ENCODE measurements around the gene ING3.
A peak's percentile ranks its signal among the peaks of the same experiment; 100 is the strongest.

Gene ING3

DNA sequence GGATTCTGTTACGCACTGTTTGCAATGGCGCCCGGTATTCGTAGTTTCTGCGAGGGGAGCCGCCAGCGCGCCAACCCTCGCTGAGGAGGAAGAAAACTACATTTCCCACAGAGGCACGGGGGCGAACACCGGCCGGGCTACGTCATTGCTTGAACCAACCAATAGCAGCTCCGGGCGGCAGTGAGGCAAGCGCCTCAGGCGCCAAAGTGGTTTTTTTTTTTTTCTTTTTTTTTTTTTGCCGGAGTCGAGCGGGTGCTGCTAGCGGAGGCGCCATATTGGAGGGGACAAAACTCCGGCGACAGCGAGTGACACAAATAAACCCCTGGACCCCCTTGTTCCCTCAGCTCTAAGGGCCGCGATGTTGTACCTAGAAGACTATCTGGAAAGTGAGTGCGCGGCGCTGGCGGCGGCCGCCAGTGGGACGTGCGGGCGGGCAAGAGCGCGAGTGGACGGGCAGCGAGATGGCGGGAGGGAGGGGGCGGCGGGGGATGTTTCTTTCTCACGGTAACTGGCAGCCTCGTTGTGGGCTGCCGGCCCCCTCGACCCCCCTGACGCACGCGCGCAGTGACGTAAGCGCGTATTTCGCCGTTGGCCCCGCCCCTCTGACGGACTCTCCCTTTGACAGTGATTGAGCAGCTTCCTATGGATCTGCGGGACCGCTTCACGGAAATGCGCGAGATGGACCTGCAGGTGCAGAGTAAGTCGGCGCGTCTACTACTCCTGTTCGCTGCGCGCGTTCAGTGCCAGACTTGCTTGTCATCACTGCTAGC is at the start of gene ING3:
TSS of gene ING3 (plus strand) at position 239 of the 770 bp plus-strand sequence. CDS start at position 359, 120 bp downstream.
- peak within 1 kb of the TSS; percentile 92 to 95 for H3K4me3 ChIP-seq (ENCODE audit: low read length in 2 of 2)
- peaks cover 4 to 6% of the 10 kb centered on the region in 2 donors for H3K36me3 ChIP-seq (ENCODE audit: control insufficient read depth in 2 of 2, insufficient read depth in 2 of 2, low read length in 2 of 2)
- peak within 1 kb of the TSS; percentile 91 for H3K27ac ChIP-seq (ENCODE audit: low read length)
- peaks cover 5% of the 10 kb centered on the region for H3K4me1 ChIP-seq (ENCODE audit: control insufficient read depth, insufficient read depth, low read length)
- H3K9ac ChIP-seq (ENCODE audit: low read length in 2 of 2), result peak within 1 kb of the TSS; percentile 68 to 84
- H3K27me3 ChIP-seq (ENCODE audit: control insufficient read depth in 1 of 2, insufficient read depth in 2 of 2, low read length in 2 of 2), result no peaks in the 10 kb centered on the region
- no peaks in the 10 kb centered on the region for H3K9me3 ChIP-seq (ENCODE audit: control insufficient read depth in 2 of 2, low read length in 2 of 2)

DNA sequence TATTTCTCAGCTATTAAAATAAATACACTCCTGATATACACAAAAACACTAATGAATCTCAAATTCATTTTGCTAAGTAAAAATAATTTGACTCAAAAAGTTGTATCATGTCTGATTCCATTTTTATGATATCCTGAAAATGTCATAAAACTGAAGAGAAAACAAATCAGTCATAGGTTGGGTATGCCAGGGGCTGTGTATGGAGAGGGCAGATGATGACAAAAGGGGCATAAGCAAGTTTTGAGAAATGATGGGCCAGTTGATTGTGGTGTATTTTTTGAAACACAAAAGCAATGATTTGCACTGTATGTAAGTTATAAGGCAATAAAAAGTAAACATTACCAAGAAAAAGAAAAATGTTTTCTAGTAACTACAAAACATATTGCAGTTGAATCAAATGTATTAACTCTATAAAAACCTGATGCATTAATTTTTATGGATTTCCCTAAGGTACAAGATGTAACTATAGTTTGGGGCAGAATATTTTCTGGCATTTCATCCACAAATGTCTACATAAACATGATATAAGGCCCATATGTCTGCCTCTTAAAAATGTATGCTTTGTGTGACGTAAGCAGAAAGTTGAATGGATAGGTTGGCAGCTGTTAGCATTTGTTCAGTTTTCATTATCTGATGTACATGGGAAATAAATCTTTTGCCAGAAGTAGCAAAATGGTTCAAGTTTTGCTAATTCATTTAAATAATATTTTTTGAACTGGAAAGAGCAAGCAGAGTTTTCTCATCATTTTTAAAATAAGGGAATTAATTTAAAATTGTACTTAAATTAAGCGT is 35.1 kb upstream of the ING3 start:
- no peak overlapping the region for H3K27ac ChIP-seq (ENCODE audit: low read length)
- no peak overlapping the region for H3K4me3 ChIP-seq (ENCODE audit: low read length in 2 of 2)
- no peaks in the 10 kb centered on the region for H3K36me3 ChIP-seq (ENCODE audit: control insufficient read depth in 2 of 2, insufficient read depth in 2 of 2, low read length in 2 of 2)
- H3K9ac ChIP-seq (ENCODE audit: low read length in 2 of 2), result no peak overlapping the region
- no peaks in the 10 kb centered on the region for H3K4me1 ChIP-seq (ENCODE audit: control insufficient read depth, insufficient read depth, low read length)
- no peaks in the 10 kb centered on the region for H3K9me3 ChIP-seq (ENCODE audit: control insufficient read depth in 2 of 2, low read length in 2 of 2)
- H3K27me3 ChIP-seq (ENCODE audit: control insufficient read depth in 1 of 2, insufficient read depth in 2 of 2, low read length in 2 of 2), result no peaks in the 10 kb centered on the region

- Histone ChIP-seq H3K27me3 (ENCODE audit: control insufficient read depth in 1 of 2, insufficient read depth in 2 of 2, low read length in 2 of 2) (no peaks in the 10 kb centered on the region), H3K4me3 (ENCODE audit: low read length in 2 of 2) (no peak overlapping the region), H3K36me3 (ENCODE audit: control insufficient read depth in 2 of 2, insufficient read depth in 2 of 2, low read length in 2 of 2) (no peaks in the 10 kb centered on the region), H3K4me1 (ENCODE audit: control insufficient read depth, insufficient read depth, low read length) (no peaks in the 10 kb centered on the region), H3K9ac (ENCODE audit: low read length in 2 of 2) (no peak overlapping the region), H3K9me3 (ENCODE audit: control insufficient read depth in 2 of 2, low read length in 2 of 2) (no peaks in the 10 kb centered on the region), H3K27ac (ENCODE audit: low read length) (no peak overlapping the region)
Measured at GRCh38 chr7:120916121-120916520, 34.5 kb upstream of the ING3 start.

- Histone ChIP-seq H3K4me1 (ENCODE audit: control insufficient read depth, insufficient read depth, low read length) (no peaks in the 10 kb centered on the region), H3K9ac (ENCODE audit: low read length in 2 of 2) (no peak overlapping the region), H3K27ac (ENCODE audit: low read length) (no peak overlapping the region), H3K27me3 (ENCODE audit: control insufficient read depth in 1 of 2, insufficient read depth in 2 of 2, low read length in 2 of 2) (no peaks in the 10 kb centered on the region), H3K4me3 (ENCODE audit: low read length in 2 of 2) (no peak overlapping the region), H3K36me3 (ENCODE audit: control insufficient read depth in 2 of 2, insufficient read depth in 2 of 2, low read length in 2 of 2) (no peaks in the 10 kb centered on the region), H3K9me3 (ENCODE audit: control insufficient read depth in 2 of 2, low read length in 2 of 2) (no peaks in the 10 kb centered on the region)
Measured at GRCh38 chr7:120916538-120916937, 34.0 kb upstream of the ING3 start.

- no peak overlapping the region for H3K9ac ChIP-seq (ENCODE audit: low read length in 2 of 2)
- no peaks in the 10 kb centered on the region for H3K4me1 ChIP-seq (ENCODE audit: control insufficient read depth, insufficient read depth, low read length)
- no peak overlapping the region for H3K27ac ChIP-seq (ENCODE audit: low read length)
- no peaks in the 10 kb centered on the region for H3K27me3 ChIP-seq (ENCODE audit: control insufficient read depth in 1 of 2, insufficient read depth in 2 of 2, low read length in 2 of 2)
- H3K4me3 ChIP-seq (ENCODE audit: low read length in 2 of 2), result no peak overlapping the region
- H3K36me3 ChIP-seq (ENCODE audit: control insufficient read depth in 2 of 2, insufficient read depth in 2 of 2, low read length in 2 of 2), result no peaks in the 10 kb centered on the region
- H3K9me3 ChIP-seq (ENCODE audit: control insufficient read depth in 2 of 2, low read length in 2 of 2), result no peaks in the 10 kb centered on the region
Measured at GRCh38 chr7:120919466-120919865, 31.1 kb upstream of the ING3 start.

GRCh38 chr7:120920034-120920433 is 30.5 kb upstream of the ING3 start:
- Histone ChIP-seq H3K36me3 (ENCODE audit: control insufficient read depth in 2 of 2, insufficient read depth in 2 of 2, low read length in 2 of 2) (no peaks in the 10 kb centered on the region), H3K27ac (ENCODE audit: low read length) (no peak overlapping the region), H3K4me1 (ENCODE audit: control insufficient read depth, insufficient read depth, low read length) (no peaks in the 10 kb centered on the region), H3K27me3 (ENCODE audit: control insufficient read depth in 1 of 2, insufficient read depth in 2 of 2, low read length in 2 of 2) (no peaks in the 10 kb centered on the region), H3K9ac (ENCODE audit: low read length in 2 of 2) (no peak overlapping the region), H3K4me3 (ENCODE audit: low read length in 2 of 2) (no peak overlapping the region), H3K9me3 (ENCODE audit: control insufficient read depth in 2 of 2, low read length in 2 of 2) (no peaks in the 10 kb centered on the region)

GRCh38 chr7:120920591-120921274 is 29.8 kb upstream of the ING3 start:
- H3K27me3 ChIP-seq (ENCODE audit: control insufficient read depth in 1 of 2, insufficient read depth in 2 of 2, low read length in 2 of 2), result no peaks in the 10 kb centered on the region
- H3K4me1 ChIP-seq (ENCODE audit: control insufficient read depth, insufficient read depth, low read length), result no peaks in the 10 kb centered on the region
- H3K9ac ChIP-seq (ENCODE audit: low read length in 2 of 2), result no peak overlapping the region
- no peaks in the 10 kb centered on the region for H3K36me3 ChIP-seq (ENCODE audit: control insufficient read depth in 2 of 2, insufficient read depth in 2 of 2, low read length in 2 of 2)
- no peak overlapping the region for H3K27ac ChIP-seq (ENCODE audit: low read length)
- H3K4me3 ChIP-seq (ENCODE audit: low read length in 2 of 2), result no peak overlapping the region
- H3K9me3 ChIP-seq (ENCODE audit: control insufficient read depth in 2 of 2, low read length in 2 of 2), result no peaks in the 10 kb centered on the region

- H3K36me3 ChIP-seq (ENCODE audit: control insufficient read depth in 2 of 2, insufficient read depth in 2 of 2, low read length in 2 of 2), result no peaks in the 10 kb centered on the region
- H3K4me1 ChIP-seq (ENCODE audit: control insufficient read depth, insufficient read depth, low read length), result no peaks in the 10 kb centered on the region
- no peak overlapping the region for H3K27ac ChIP-seq (ENCODE audit: low read length)
- H3K27me3 ChIP-seq (ENCODE audit: control insufficient read depth in 1 of 2, insufficient read depth in 2 of 2, low read length in 2 of 2), result no peaks in the 10 kb centered on the region
- no peak overlapping the region for H3K4me3 ChIP-seq (ENCODE audit: low read length in 2 of 2)
- H3K9me3 ChIP-seq (ENCODE audit: control insufficient read depth in 2 of 2, low read length in 2 of 2), result no peaks in the 10 kb centered on the region
- H3K9ac ChIP-seq (ENCODE audit: low read length in 2 of 2), result no peak overlapping the region
Measured at GRCh38 chr7:120924837-120925236, 25.7 kb upstream of the ING3 start.

GRCh38 chr7:120925392-120925791 is 25.2 kb upstream of the ING3 start:
- Histone ChIP-seq H3K9me3 (ENCODE audit: control insufficient read depth in 2 of 2, low read length in 2 of 2) (no peaks in the 10 kb centered on the region), H3K27me3 (ENCODE audit: control insufficient read depth in 1 of 2, insufficient read depth in 2 of 2, low read length in 2 of 2) (no peaks in the 10 kb centered on the region), H3K4me3 (ENCODE audit: low read length in 2 of 2) (no peak overlapping the region), H3K36me3 (ENCODE audit: control insufficient read depth in 2 of 2, insufficient read depth in 2 of 2, low read length in 2 of 2) (no peaks in the 10 kb centered on the region), H3K27ac (ENCODE audit: low read length) (no peak overlapping the region), H3K9ac (ENCODE audit: low read length in 2 of 2) (no peak overlapping the region), H3K4me1 (ENCODE audit: control insufficient read depth, insufficient read depth, low read length) (no peaks in the 10 kb centered on the region)

- Histone ChIP-seq H3K36me3 (ENCODE audit: control insufficient read depth in 2 of 2, insufficient read depth in 2 of 2, low read length in 2 of 2) (no peaks in the 10 kb centered on the region), H3K4me1 (ENCODE audit: control insufficient read depth, insufficient read depth, low read length) (no peaks in the 10 kb centered on the region), H3K9ac (ENCODE audit: low read length in 2 of 2) (no peak overlapping the region), H3K27ac (ENCODE audit: low read length) (no peak overlapping the region), H3K4me3 (ENCODE audit: low read length in 2 of 2) (no peak overlapping the region), H3K9me3 (ENCODE audit: control insufficient read depth in 2 of 2, low read length in 2 of 2) (no peaks in the 10 kb centered on the region), H3K27me3 (ENCODE audit: control insufficient read depth in 1 of 2, insufficient read depth in 2 of 2, low read length in 2 of 2) (no peaks in the 10 kb centered on the region)
Measured at GRCh38 chr7:120926943-120927346, 23.6 kb upstream of the ING3 start.

All from stomach smooth muscle (tissue), 2 donors.